GM21825 (cell line): Measurements from ENCODE around the gene AMPD3.
A peak's percentile ranks its signal among the peaks of the same experiment; 100 is the strongest.

Experiments
- ATAC-seq: cut with Tn5 transposase; IDR thresholded peaks from one replicate; pipeline ENCODE4 v1.9.1; 2021; ENCODE audit warnings: mild to moderate bottlenecking, moderate library complexity; ENCODE audit not compliant: unreplicated experiment

AMPD3 gene

GRCh38 chr11:10500757-10501684 is 46.0 kb downstream of the AMPD3 start:
- ATAC-seq: no peak

- no peak for ATAC-seq
Observed at GRCh38 chr11:10502065-10502680, 47.1 kb downstream of the AMPD3 start.

- no peak for ATAC-seq
Observed at GRCh38 chr11:10502770-10503169, 47.7 kb downstream of the AMPD3 start.

- no peak for ATAC-seq
Observed at GRCh38 chr11:10503221-10503620, 48.2 kb downstream of the AMPD3 start.

GRCh38 chr11:10503777-10504480 is 48.9 kb downstream of the AMPD3 start:
- no peak for ATAC-seq

GRCh38 chr11:10504490-10504889 is 49.4 kb downstream of the AMPD3 start:
- ATAC-seq: no peak

GRCh38 chr11:10505278-10506007 is 50.4 kb downstream of the AMPD3 start:
- no peak for ATAC-seq

- ATAC-seq: no peak
Observed at GRCh38 chr11:10506008-10506370, 50.9 kb downstream of the AMPD3 start.

- ATAC-seq: no peak
Observed at GRCh38 chr11:10511181-10511621, 56.1 kb downstream of the AMPD3 start.

- ATAC-seq: no peak
Observed at GRCh38 chr11:10514202-10514601, 59.1 kb downstream of the AMPD3 start.

GRCh38 chr11:10514709-10515108 is 59.6 kb downstream of the AMPD3 start:
- no peak for ATAC-seq

- ATAC-seq: no peak
Observed at GRCh38 chr11:10515418-10515817, 60.4 kb downstream of the AMPD3 start.

GRCh38 chr11:10518123-10518522 is 63.1 kb downstream of the AMPD3 start:
- ATAC-seq: no peak

- ATAC-seq: no peak
Observed at GRCh38 chr11:10518891-10519290, 63.8 kb downstream of the AMPD3 start.

GRCh38 chr11:10519630-10520029 is 64.6 kb downstream of the AMPD3 start:
- ATAC-seq: no peak

- ATAC-seq: no peak
Observed at GRCh38 chr11:10520562-10520961, 65.5 kb downstream of the AMPD3 start.

GRCh38 chr11:10522276-10522675 is 67.2 kb downstream of the AMPD3 start:
- no peak for ATAC-seq

- no peak for ATAC-seq
Observed at GRCh38 chr11:10522921-10523320, 67.9 kb downstream of the AMPD3 start.

- no peak for ATAC-seq
Observed at GRCh38 chr11:10524471-10524870, 69.4 kb downstream of the AMPD3 start.

GRCh38 chr11:10526974-10527918 is 72.2 kb downstream of the AMPD3 start:
- ATAC-seq: peak; percentile 80
